VCaP (cell line): ENCODE measurements around the gene ZNF518A.
A peak's percentile ranks its signal among the peaks of the same experiment; 100 is the strongest.

Experiments used
- H3K27ac ChIP-seq: fragments of 450-650 bp; 2 replicates; pipeline ENCODE4 v1.5.1; 2017
- TF ChIP-seq, protein P1 (sequence below): fragments of 450-650 bp; conservative IDR thresholded peaks from 2 replicates; pipeline ENCODE4 v1.5.1; 2017; ENCODE audit warnings: mild to moderate bottlenecking, moderate library complexity

The ZNF518A gene, protein sequence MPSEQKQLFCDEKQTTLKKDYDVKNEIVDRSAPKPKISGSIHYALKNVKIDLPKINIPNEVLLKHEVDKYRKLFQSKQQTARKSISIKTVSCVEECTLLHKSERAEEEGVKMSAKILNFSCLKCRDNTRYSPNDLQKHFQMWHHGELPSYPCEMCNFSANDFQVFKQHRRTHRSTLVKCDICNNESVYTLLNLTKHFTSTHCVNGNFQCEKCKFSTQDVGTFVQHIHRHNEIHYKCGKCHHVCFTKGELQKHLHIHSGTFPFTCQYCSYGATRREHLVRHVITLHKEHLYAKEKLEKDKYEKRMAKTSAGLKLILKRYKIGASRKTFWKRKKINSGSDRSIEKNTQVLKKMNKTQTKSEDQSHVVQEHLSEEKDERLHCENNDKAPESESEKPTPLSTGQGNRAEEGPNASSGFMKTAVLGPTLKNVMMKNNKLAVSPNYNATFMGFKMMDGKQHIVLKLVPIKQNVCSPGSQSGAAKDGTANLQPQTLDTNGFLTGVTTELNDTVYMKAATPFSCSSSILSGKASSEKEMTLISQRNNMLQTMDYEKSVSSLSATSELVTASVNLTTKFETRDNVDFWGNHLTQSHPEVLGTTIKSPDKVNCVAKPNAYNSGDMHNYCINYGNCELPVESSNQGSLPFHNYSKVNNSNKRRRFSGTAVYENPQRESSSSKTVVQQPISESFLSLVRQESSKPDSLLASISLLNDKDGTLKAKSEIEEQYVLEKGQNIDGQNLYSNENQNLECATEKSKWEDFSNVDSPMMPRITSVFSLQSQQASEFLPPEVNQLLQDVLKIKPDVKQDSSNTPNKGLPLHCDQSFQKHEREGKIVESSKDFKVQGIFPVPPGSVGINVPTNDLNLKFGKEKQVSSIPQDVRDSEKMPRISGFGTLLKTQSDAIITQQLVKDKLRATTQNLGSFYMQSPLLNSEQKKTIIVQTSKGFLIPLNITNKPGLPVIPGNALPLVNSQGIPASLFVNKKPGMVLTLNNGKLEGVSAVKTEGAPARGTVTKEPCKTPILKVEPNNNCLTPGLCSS (N-terminal part only)

DNA sequence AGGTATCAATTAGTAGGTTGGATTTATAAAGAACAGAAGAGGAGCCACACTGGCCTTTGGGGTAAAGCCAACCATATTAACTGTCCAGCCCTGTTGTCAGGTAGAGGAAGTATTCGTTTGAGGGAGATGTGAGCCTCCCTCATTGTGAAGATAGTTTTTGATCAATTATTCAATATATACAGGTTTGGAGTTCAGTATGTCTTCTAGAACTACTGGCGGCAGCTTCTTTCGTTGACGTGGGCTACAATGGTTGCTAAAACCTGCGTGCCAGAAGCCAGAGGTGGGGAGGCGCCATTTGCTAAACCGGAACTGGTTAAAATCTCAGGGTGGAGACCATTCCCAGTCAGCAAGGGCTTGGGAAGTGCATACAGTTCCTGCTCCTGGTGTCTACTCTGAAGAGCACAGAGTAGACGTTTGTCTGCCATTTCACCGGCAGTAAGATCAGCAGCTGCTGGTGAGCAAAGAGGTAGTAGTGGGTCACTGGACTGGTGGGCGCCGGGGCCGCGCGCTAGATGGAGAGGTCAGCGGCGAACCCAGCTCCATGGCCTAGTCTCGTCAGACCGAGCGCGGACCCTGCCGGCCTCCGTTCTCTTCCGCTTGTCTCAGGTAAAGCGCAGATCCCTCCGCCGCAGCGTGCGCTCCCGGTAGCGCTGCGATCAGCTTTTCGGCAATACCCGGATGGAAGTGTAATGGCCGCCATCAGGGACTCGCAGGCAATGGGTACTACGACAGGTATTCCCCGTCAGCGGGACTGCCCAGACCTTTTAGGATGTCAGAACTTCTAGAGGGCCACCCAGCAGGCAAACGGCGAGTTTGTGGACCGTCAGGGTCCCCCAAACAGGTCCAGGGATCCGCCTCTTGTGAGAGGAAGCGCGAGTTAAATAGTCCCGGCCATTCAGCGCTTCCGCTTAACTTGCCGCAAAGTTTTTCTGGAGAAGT, at the start of gene ZNF518A:
ZNF518A (plus strand) TSS at position 911 of the 939 bp plus-strand sequence. CDS start 26,026 bp downstream, outside the sequence.
- peak within 1 kb of the TSS; percentile 92 for H3K27ac ChIP-seq
- TF ChIP-seq, protein P1, sequence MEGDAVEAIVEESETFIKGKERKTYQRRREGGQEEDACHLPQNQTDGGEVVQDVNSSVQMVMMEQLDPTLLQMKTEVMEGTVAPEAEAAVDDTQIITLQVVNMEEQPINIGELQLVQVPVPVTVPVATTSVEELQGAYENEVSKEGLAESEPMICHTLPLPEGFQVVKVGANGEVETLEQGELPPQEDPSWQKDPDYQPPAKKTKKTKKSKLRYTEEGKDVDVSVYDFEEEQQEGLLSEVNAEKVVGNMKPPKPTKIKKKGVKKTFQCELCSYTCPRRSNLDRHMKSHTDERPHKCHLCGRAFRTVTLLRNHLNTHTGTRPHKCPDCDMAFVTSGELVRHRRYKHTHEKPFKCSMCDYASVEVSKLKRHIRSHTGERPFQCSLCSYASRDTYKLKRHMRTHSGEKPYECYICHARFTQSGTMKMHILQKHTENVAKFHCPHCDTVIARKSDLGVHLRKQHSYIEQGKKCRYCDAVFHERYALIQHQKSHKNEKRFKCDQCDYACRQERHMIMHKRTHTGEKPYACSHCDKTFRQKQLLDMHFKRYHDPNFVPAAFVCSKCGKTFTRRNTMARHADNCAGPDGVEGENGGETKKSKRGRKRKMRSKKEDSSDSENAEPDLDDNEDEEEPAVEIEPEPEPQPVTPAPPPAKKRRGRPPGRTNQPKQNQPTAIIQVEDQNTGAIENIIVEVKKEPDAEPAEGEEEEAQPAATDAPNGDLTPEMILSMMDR: no peak

DNA sequence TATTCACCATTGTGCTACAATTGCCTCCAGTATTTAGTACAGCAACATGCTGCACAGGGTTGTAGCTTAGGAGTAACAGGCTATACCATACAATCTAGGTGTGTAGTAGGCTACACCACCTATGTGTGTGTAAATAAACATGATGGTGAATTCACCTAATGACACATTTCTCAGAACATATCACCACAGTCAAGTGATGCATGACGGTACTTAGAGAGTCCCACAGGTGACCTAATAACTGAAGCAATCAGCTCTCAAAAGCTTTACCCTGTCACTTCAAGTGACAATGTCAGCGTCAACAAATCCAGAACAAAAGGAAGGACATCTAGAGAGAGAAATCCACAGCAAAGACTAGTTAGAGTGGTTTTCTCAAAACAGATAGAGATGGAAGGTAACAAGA, 47.9 kb upstream of the ZNF518A start:
- TF ChIP-seq, protein P1: no peak
- H3K27ac ChIP-seq: no peak overlapping the region

DNA sequence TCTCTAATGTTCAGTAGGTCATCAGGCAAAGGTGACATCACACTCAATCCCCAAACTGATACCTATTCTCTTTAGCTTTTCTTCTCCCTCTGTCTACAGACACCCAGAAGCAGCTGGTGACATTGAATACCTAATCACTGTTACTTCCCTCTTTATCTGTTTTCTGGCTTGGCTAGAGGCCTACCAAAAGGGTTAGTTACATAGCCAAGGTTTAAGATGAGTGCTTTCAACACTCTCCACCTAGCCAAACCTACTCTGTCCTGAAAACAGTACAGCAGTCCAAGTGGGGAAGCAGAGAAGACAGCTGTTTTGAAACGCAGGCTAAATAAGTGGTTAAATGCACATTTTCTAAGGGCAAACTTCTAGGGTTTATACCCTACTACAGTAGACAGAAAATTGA, 47.3 kb upstream of the ZNF518A start:
- no peak overlapping the region for H3K27ac ChIP-seq
- TF ChIP-seq, protein P1: no peak

DNA sequence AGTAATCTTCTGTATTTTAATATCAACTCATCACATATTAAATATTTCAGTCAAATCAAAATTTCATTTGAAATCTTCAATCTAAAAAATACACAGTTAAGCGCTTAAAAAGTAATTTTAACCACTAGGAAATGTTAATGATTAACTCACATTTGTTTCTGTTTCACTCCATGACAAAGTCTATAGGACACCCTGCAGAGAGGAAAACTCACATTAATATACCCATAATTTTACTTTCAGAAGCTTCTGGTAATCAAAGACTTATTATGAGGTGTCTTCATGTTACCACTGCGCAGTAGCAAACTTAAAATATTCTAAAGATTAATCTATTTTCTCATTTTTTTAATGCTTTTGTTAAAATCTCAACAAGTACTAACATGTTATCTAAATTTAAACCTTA, 41.0 kb upstream of the ZNF518A start:
- peak overlapping the region; percentile 87 for H3K27ac ChIP-seq
- TF ChIP-seq, protein P1: no peak

DNA sequence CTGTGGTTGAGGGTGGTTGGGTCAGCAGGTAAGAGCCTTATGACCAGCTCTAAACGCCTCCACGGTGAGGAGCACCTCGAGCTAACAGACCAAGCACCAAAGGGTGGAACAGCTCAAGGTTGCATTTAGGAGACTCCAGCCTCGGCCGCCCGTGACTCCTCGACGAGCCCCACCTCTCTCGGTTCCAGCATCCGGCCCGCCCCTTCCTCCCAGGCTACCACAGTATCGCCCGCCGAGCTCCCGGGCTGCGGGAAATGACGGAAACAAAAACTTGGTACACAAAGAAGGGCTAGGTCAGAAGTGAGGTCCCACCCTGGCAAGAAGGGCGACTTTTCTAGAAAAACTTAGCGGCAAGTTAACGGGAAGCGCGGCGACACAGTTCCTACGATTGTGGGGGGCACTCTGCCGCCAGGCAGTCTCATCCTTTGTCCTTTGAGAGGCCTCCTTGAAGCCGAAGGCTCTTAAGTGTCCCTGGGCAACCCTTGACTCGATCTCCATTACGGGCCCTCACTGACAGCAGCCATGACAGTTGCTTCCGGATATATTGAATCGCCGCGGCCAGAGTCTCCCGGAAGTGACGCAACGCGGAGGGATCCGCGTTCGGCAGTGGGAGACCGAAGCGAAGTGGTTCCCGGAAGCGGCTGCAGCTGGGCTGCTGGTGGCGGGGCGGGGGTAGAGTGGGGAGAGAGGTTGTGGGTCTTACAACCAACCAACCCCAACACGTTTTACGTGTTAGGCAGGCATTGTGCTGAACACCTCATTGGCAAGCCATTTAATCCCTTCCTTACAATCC, 40.2 kb upstream of the ZNF518A start:
- TF ChIP-seq, protein P1: no peak
- peak overlapping the region; percentile 87 for H3K27ac ChIP-seq

DNA sequence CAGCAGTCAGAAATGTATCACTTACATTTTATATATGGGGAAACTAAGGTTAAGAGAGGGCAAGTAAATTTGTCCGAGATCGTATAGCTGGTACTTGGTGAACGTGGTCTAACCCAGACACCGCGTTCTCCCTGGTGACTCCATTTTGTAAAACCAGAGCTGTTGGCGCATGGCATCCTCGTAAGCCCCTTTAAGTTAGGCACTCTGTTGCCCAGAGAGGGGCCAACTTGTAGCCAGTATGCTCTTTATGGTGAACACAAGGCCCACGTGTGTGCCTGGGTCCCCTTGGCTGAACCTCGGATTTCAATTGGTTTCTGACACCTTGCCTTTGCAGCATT, 39.7 kb upstream of the ZNF518A start:
- peak overlapping the region; percentile 87 for H3K27ac ChIP-seq
- TF ChIP-seq, protein P1: no peak
